NCI-H146 (cell line): ENCODE results near the gene TCP11L2.
"Not testable (repeated sequence)": the region's sequence is repeated elsewhere in the genome, so short reads cannot be mapped to it uniquely, and the experiment has no call there.

Experiments used
- DNase-seq: peaks from one replicate; lab custom pipeline; 2025; lab: John Stamatoyannopoulos, UW

TCP11L2 gene

GRCh38 chr12:106343214-106343528 lies 40.6 kb downstream of the TCP11L2 start:
- no peak for DNase-seq

DNA sequence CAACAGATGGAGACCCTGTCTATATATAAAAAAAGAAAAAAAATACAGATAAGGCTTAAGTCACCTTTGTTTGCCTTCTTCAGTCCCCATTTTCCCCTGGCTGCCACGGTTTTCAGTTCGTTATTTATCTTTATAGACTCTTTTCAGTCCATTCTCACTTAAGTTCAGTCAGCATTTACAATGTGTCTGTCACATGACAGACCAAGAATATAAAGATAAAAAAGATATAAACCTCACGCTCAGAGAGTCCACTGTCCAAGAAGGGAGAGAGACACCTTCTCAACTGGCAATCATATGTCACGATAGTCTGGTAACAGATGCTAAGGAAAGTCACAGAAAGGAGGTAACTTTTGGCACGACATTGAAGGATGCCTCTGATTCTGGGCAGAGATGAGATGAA lies 41.6 kb downstream of the TCP11L2 start:
- no peak for DNase-seq

GRCh38 chr12:106345746-106346145 lies 43.2 kb downstream of the TCP11L2 start:
- peak; percentile 70 for DNase-seq

DNA sequence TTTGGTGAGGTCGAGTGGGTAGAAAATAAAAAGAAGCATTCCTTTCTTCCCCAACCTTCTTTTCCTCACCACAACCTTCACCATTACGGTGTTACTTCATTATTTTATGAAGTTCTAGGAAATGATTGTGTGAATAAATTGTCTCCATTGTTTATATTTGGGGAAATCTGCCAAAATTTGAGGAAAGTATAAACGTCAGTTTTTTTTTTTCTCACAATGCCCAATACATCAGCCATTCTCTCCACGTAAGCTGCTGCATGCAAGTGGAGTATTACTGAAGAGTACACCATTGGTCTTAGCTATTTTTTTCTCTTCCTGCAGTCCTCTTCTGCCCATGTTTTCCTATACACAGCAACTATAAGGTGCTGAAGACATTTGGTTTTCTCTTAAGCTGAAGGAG lies 45.9 kb downstream of the TCP11L2 start:
- DNase-seq = no peak

- no peak for DNase-seq
Observed at GRCh38 chr12:106353175-106353574, 50.6 kb downstream of the TCP11L2 start.

- DNase-seq = peak; percentile 95
Observed at GRCh38 chr12:106357549-106358395, 55.2 kb downstream of the TCP11L2 start, which contains the start of gene POLR3B. Gene POLR3B, plus strand, starts transcription at chr12:106357748. Its CDS starts 132 bp downstream, at chr12:106357880.

DNA sequence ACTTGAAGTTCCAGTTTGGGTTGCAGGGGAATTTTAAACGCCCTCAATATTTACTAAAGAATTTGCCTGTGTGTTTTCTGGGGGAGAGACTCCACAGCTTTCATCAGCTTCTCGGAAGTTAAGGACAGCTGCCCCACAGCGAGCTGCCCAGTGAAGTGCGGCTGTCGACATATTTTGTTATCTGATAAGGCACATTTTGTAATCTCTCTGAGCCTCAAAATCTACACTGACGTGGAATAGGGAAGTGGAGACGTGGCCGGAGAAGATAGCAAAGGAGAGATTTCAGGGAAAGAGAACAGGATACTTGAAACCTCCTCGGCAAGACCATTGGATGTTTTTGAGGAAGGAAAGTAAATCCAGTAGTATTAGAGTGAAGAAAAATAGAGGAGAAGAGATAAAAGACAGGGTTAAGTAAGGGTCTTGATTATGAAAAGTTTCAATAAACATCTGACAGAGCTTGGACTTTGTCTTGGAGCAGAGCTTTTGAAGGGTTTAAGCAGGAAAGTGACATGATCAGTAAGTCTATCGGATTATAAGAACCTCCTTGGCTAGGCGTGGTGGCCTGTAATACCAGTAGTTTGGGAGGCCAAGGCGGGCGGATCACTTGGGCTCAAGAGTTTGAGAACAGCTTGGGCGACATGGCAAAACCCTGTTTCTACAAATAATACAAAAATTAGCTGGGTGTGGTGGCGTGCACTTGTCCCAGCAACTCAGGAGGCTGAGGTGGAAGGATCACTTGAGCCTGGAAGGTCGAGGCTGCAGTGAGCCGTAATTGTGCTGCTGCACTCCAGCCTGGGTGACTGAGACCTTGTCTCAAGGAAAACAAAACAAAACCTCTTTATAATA lies 56.1 kb downstream of the TCP11L2 start:
- no peak for DNase-seq

DNA sequence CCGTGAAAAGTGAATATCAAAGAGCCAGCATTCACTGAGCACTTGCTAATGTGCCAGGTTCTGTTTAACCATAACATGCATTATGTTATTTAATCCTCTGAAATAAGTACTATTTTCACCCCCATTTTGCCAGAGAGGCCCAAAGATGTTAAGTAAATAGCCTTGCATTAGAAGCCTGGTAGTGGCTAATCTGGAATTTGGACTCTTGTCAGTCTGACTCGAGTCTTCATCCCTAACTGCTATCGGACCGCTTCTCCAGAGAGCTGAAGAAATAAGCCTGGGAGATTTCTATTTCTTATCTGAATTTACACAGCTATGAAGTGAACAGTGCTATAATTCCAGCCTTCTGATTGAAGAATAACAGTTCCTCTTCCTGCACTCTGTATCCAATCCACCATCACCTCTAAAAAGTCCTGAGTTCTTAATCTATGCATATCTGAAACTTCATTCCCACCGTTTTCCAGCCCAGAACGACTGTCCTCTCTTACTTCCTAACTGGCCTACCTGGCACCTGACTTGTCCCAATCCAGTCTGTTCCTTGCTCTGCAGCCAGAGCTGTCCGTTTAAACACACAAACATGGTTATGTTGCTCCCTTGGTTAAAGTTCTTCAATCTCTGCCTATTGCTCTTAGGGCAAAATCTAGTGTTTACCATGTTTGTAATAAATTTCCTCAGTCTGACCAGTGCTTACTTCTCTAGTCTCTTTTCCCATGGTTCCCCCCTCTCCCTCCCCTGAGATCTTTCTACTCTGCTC lies 57.3 kb downstream of the TCP11L2 start:
- DNase-seq = no peak

DNA sequence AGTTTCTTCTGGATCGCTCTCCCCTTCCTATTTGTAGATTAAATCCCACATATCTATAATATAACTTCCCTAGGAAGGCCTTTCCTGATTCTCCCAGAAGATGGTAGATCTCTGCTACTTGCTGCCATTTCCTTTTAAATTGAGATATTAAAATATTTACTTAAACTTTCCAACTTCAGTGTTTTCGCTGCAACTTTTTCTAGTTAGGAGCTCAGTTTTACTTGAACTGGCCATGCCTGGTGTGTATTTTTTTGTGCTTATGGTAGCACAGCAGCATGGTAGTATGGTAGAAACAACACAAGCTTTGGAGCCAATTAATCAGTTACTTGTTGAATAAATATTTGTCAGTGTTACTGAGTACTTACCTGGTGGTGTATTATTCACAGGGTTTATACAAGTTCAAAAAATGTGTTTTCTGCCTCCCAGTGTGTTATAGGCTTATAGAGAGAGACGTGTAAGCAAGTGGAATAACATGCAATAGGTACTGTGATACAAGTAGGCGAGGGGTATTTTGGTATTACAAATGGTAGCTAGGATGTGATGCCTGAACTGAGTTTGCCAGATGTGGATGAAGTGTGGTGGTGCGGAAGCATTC lies 58.0 kb downstream of the TCP11L2 start:
- no peak for DNase-seq

DNA sequence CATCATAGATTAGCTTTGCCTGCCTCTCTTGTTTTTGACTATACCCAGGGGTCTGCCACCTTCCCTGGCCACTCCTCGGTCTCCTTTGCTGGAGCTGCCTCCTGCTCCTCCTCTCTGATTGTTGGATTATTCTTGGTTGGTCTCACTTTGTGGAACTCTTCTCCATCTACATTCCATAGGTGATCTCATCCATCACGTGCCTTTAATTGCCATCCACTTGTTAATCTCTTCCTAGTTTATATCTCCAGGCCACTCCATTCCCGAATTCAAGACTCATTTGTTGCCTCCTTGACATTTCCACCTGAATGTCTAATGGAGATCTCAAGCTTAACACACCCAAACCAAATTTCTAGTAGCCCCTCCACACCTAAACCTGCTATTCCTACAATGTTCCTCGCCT lies 60.4 kb downstream of the TCP11L2 start:
- DNase-seq = no peak

GRCh38 chr12:106364261-106364660 lies 61.7 kb downstream of the TCP11L2 start:
- no peak for DNase-seq

DNA sequence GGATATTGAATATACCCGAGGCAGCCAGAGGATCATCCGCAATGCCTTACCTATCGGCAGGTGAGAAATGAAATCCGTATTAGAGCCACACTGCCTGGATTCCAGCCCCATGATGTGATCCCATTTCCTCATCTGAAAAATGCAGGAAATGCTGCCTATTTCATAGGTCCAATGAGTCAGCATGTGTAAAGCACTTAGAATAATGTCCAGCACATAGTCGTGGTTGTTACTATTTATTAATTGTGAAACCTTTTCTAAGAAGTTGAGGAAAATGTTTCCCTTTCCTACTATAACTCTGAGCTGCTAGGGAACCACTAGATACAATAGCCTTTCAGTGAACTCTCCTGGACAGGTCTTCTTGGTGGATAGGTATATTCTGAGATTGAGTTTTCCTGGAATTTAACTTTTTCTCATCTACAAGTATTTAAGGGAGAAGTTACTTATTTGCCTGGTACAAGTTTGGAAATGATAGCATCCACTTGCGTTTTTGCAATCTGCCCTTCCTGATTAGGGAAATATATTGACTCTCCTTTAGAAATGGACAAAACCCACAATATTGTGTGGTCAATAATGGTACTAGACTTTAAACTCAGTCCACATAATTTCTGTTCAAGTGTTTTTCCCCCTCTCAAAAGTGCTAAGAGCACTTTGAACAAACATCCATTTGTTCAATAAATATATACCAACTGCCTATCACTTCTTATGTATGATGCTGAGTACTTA lies 67.3 kb downstream of the TCP11L2 start:
- DNase-seq = no peak

GRCh38 chr12:106378788-106379187 lies 76.3 kb downstream of the TCP11L2 start:
- DNase-seq = no peak

DNA sequence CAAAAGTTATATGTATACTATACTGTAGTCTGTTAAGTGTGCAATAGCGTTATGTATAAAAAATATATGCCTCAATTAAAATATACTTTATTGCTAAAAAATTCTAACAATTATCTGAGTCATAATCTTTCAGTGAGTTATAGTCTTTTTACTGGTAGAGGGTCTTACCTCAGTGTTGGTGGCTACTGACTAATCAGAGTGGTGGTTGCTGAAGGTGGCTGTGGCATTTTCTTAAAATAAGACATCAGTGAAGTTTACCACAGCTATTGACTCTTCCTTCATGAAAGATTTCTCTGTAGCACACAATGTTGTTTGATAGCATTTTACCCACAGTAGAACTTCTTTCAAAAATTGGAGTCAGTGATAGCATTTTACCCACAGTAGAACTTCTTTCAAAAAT lies 78.4 kb downstream of the TCP11L2 start:
- DNase-seq = no peak

DNA sequence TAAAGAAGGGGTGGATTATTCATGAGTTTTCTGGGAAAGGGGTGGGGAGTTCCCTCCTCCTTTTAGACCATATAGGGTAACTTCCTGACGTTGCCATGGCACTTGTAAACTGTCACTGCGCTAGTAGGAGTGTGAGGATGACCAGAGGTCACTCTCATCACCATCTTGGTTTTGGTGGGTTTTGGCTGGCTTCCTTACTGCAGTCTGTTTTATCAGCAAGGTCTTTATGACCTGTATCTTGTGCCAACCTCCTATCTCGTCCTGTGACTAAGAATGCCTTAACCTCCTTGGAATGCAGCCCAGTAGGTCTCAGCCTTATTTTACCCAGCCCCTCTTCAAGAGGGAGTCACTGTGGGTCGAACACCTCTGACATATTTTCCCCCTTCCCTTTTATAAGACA lies 79.3 kb downstream of the TCP11L2 start:
- DNase-seq = not testable (repeated sequence)

GRCh38 chr12:106386813-106387535 lies 84.4 kb downstream of the TCP11L2 start:
- no peak for DNase-seq

DNA sequence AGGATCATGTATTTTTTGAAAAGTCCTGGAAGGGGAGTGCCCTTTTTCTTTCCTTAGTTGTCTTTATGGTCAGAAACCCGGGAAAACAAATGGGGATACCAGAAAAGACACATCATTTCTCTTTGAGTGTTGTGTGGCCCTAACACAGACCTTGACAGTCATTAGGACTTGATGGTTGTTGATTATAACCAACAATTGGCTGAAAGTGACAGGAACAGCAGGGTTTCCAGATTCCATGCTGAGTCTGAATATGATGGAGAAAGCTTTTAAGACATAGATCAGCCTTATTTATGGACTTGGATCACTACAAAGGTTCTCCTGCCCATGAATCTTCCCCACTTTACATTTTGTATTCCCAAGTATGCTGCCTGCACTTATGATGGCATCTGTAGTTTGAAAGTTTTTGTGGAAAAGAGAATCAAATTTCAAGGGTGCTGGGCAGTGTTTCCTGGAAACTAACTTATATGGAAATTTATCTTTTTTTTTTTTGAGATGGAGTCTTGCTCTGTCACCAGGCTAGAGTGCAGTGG lies 85.4 kb downstream of the TCP11L2 start:
- DNase-seq = peak; percentile 37

DNA sequence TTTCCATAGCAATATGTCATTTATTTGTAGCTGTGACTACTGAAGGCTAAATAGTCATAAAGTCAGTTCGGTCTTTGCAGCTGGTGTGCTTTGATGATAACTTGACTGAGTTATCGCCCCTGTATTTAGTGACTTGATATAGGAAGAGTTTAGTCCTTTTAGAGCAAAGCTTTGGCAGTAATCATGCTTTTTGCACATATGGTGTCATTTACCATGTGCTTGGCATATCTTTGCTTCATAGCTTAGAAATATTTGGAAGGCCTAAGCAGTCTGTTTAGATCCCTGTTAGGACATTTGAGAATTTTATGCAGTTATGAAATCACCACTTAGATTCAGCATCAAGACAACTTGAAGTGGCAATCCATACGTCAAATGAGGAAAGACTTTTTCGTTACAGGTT lies 86.6 kb downstream of the TCP11L2 start:
- no peak for DNase-seq

DNA sequence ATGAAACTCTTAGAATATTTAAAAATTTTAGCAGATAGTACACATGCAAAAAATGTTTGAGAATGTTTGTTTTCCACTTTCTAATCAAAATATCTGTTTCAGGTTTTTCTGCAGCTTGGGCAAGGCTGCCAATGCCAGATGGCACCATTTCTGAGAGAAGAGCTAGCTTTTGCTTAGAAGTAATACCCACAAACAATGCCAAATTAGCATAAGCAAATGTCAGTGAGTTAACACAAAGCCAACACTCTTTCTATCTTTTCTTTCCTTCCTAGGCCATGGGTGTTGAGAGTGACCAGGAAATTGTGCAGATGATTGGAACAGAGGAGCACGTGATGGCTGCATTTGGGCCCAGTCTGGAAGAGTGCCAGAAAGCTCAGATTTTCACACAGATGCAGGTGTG lies 90.2 kb downstream of the TCP11L2 start:
- DNase-seq = peak; percentile 1
